Fibroblast of mammary gland (primary cell): ENCODE data around the gene FLT3LG.

Experiments
- DNase-seq: peaks from one replicate; pipeline ENCODE4 v3.0.0-alpha.2; 2010; ENCODE audit warnings: low read depth
- H3K4me3 ChIP-seq: 2 replicates; pipeline ENCODE4 v1.5.1; 2011; ENCODE audit warnings: low read depth, mild to moderate bottlenecking, low read length, moderate library complexity; ENCODE audit not compliant: control insufficient read depth
- CTCF ChIP-seq: conservative IDR thresholded peaks from 2 replicates; pipeline ENCODE4 v1.5.1; 2011; ENCODE audit warnings: low read depth, low read length, inconsistent platforms; ENCODE audit not compliant: control insufficient read depth, insufficient read depth

Gene FLT3LG

GRCh38 chr19:49481020-49481683, 7.1 kb downstream of the FLT3LG start:
- no peak for TF ChIP-seq CTCF
- DNase-seq: no peak
- no peak overlapping the region for H3K4me3 ChIP-seq

- TF ChIP-seq CTCF: no peak
- H3K4me3 ChIP-seq: no peak overlapping the region
- no peak for DNase-seq
Measured at GRCh38 chr19:49486232-49486631, 12.2 kb downstream of the FLT3LG start.

- TF ChIP-seq CTCF: no peak
- H3K4me3 ChIP-seq: no peak overlapping the region
Measured at GRCh38 chr19:49486710-49487276, 12.8 kb downstream of the FLT3LG start.

GRCh38 chr19:49487277-49488045, 13.4 kb downstream of the FLT3LG start, which contains the start of gene RPL13A:
RPL13A (plus strand) TSS chr19:49487608; CDS start chr19:49487630, 22 bp downstream.
- DNase-seq: peak; percentile 99
- peak within 1 kb of the TSS; percentile 100 for H3K4me3 ChIP-seq
- TF ChIP-seq CTCF: no peak

More at GRCh38 chr19:49486710-49487276, 12.8 kb downstream of the FLT3LG start:
- DNase-seq: no peak

DNA sequence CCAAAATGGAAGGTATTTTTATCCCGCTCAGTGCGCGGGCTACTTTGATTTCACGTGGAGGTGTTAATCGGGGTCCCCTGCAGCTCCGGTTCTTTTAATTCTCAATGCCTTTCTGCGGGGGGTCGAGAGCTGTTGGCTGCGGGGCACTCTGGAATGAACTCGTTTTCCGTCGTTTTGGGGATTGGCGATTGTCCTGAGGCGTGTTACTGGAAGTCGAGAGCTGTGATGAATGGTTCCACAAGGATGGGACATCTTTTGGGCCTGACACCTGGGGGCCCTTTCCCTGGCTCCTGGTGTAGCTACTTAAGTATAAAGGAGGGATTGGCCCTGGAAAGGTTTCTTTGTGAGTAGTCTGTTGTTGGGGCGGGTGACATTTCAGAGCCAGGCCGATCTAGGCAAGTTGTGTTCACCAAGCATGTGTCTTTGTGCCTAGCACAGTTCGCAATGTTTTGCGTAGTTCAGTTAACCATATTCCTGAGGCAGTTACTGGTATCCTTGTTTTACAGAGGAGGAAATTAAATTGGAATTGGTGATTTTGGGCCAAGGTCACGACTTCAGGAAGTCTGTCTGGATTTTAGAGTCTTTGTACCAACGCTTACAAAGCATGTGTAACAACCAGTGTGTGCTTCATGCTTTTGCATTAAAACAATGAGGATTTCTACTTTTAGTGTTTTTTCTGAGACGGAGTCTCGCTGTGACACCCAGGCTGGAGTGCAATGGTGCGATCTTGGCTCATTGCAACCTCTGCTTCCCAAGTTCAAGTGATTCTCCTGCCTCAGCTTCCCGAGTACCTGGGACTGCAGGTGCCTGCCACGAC, 14.2 kb downstream of the FLT3LG start:
- TF ChIP-seq CTCF: no peak
- peak overlapping the region; percentile 100 for H3K4me3 ChIP-seq
- DNase-seq: no peak

- peak overlapping the region; percentile 100 for H3K4me3 ChIP-seq
- TF ChIP-seq CTCF: no peak
- DNase-seq: no peak
Measured at GRCh38 chr19:49488863-49489537, 15.0 kb downstream of the FLT3LG start.
